Ishikawa (cell line): ENCODE measurements around the gene CTLA4.

Experiments
- CEBPB ChIP-seq: IDR thresholded peaks from 2 replicates; pipeline ENCODE4 v1.6.1; 2012
- CREB1 ChIP-seq: IDR thresholded peaks from 2 replicates; pipeline ENCODE4 v1.6.1; 2012; ENCODE audit warnings: low read depth
- EGR1 ChIP-seq: IDR thresholded peaks from 2 replicates; pipeline ENCODE4 v1.6.1; 2012
- EP300 ChIP-seq: IDR thresholded peaks from 2 replicates; pipeline ENCODE4 v1.6.1; 2012; ENCODE audit warnings: borderline replicate concordance
- FOXM1 ChIP-seq: IDR thresholded peaks from 2 replicates; pipeline ENCODE4 v1.6.1; 2012; ENCODE audit warnings: low read depth, borderline replicate concordance
- RAD21 ChIP-seq: IDR thresholded peaks from 2 replicates; pipeline ENCODE4 v1.6.1; 2012; ENCODE audit warnings: low read depth
- TCF12 ChIP-seq: IDR thresholded peaks from 2 replicates; pipeline ENCODE4 v1.6.1; 2012; ENCODE audit warnings: low read depth
- TEAD4 ChIP-seq: IDR thresholded peaks from 2 replicates; pipeline ENCODE4 v1.6.1; 2012
- YY1 ChIP-seq: IDR thresholded peaks from 2 replicates; pipeline ENCODE4 v1.6.1; 2012; ENCODE audit warnings: low read depth
- TF ChIP-seq, protein P1 (sequence below): IDR thresholded peaks from 2 replicates; pipeline ENCODE4 v1.6.1; 2012
- TF ChIP-seq, protein P2 (sequence below): IDR thresholded peaks from 2 replicates; pipeline ENCODE4 v1.6.1; 2012; ENCODE audit warnings: low read depth, mild to moderate bottlenecking

DNA sequence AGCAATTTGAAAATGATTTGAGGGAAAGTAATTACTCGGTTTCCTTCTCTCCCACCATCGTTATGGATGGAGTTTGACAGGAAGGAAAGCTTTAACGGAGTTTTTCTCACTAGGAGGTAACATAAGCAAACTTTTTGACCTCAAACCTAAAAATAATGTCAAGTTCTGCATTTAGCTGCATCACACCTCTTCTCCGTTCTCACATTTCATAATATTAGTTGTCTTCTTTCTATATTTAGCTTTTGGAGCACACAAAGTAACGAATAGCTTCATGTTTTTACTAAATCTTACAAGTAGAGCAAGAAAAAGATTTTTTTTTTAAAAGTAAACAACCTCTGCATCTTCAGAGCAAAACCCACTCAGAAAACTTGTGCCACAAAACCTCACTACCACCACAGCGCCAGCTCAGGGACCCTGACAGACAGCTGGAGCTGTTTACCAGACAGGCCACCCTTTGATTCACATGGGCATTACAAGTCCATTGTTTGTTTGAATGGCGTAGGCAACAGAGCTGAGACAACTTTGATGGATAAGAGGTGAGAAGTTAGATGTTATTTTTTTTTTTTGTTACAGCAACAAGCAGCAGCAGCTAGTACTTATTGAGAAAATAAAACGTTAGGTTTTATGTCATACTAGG, 47.1 kb downstream of the CTLA4 start:
- TF ChIP-seq RAD21, result no peak
- TF ChIP-seq CREB1, result no peak
- no peak for TF ChIP-seq YY1
- TF ChIP-seq, protein P1, sequence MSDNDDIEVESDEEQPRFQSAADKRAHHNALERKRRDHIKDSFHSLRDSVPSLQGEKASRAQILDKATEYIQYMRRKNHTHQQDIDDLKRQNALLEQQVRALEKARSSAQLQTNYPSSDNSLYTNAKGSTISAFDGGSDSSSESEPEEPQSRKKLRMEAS, result no peak
- TF ChIP-seq, protein P2, sequence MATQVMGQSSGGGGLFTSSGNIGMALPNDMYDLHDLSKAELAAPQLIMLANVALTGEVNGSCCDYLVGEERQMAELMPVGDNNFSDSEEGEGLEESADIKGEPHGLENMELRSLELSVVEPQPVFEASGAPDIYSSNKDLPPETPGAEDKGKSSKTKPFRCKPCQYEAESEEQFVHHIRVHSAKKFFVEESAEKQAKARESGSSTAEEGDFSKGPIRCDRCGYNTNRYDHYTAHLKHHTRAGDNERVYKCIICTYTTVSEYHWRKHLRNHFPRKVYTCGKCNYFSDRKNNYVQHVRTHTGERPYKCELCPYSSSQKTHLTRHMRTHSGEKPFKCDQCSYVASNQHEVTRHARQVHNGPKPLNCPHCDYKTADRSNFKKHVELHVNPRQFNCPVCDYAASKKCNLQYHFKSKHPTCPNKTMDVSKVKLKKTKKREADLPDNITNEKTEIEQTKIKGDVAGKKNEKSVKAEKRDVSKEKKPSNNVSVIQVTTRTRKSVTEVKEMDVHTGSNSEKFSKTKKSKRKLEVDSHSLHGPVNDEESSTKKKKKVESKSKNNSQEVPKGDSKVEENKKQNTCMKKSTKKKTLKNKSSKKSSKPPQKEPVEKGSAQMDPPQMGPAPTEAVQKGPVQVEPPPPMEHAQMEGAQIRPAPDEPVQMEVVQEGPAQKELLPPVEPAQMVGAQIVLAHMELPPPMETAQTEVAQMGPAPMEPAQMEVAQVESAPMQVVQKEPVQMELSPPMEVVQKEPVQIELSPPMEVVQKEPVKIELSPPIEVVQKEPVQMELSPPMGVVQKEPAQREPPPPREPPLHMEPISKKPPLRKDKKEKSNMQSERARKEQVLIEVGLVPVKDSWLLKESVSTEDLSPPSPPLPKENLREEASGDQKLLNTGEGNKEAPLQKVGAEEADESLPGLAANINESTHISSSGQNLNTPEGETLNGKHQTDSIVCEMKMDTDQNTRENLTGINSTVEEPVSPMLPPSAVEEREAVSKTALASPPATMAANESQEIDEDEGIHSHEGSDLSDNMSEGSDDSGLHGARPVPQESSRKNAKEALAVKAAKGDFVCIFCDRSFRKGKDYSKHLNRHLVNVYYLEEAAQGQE, result no peak
- TF ChIP-seq TCF12, result no peak
- TF ChIP-seq CEBPB, result no peak
- TF ChIP-seq EP300, result no peak
- no peak for TF ChIP-seq TEAD4
- no peak for TF ChIP-seq EGR1
- no peak for TF ChIP-seq FOXM1
